AG04449 (cell line): ENCODE data around the gene CD164.

Experiments
- CTCF ChIA-PET: fragments of 350-600 bp; formaldehyde crosslinking; extraction: SDS; loops from one replicate; lab custom pipeline; 2021; ENCODE audit warnings: antibody characterized with exemption; lab: Yijun Ruan, JAX
- POLR2A ChIA-PET: fragments of 400-600, 350-600 bp; formaldehyde crosslinking; extraction: SDS; loops from one replicate; lab custom pipeline; 2020; ENCODE audit warnings: antibody characterized with exemption, inconsistent platforms; lab: Yijun Ruan, JAX
- DNase-seq: peaks from one replicate; pipeline ENCODE4 v3.0.0-alpha.2; 2010; ENCODE audit warnings: low read depth, low spot score
- H3K4me3 ChIP-seq: 2 replicates; pipeline ENCODE4 v1.5.1; 2011; ENCODE audit warnings: low read depth, mild to moderate bottlenecking, control low read depth, low read length
- CTCF ChIP-seq: IDR thresholded peaks from one replicate; pipeline ENCODE4 v1.5.1; 2011; ENCODE audit warnings: mild to moderate bottlenecking, moderate library complexity, low read length, control low read depth, inconsistent platforms; ENCODE audit not compliant: insufficient read depth; ENCODE audit errors: missing control alignments

The CD164 gene

DNA sequence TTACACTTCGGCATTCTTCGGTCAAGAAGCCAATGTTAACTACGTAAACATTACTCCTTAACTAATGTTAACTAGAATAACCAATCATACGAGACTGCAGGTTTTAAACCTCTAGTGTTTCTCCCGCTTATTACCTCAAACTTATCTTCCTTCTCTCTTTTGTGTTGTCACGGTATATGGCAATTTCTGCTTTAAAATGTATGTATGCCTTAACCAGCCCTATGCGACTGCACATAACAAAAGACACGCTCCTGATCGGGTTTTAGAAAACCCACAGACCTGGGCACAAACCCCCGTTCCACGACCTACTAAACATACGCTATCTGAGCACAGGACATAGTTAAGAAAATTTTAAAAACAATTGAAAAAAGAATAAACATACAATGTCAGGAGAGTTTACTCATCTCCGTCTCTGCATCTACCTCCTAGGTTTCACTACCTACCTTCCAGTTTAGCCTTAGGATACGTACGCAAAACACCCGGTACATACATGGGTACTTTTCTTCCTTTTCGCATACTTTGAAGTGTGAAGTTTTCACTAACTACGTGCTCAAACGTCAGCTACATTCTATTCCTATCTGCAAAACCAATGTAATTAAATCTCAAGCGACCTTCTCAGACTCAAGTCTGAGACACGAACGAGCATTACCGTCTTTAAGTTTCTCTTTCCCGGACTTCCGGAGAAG is 1.1 kb downstream of the CD164 start:
- POLR2A ChIA-PET = interaction anchor here (2.1 kb wide), 1 partner anchor 60 kb away, joined by 7 read pairs; the partner anchor contains the start of gene SMPD2
- H3K4me3 ChIP-seq = peak overlapping the region; percentile 93
- CTCF ChIA-PET = interaction anchor here (6.0 kb wide), 1 partner anchor 194 kb away, joined by 137 read pairs; no protein-coding TSS in a partner anchor
- TF ChIP-seq CTCF = no peak
- no peak for DNase-seq

- POLR2A ChIA-PET = no interaction called here
- CTCF ChIA-PET = no interaction called here
- DNase-seq = peak; percentile 46
- TF ChIP-seq CTCF = no peak
- peak overlapping the region; percentile 93 for H3K4me3 ChIP-seq
These were observed 2.6 kb downstream of the CD164 start for GRCh38 chr6:109379711-109380110.

GRCh38 chr6:109377717-109378116 is 4.5 kb downstream of the CD164 start:
- no peak for TF ChIP-seq CTCF

DNA sequence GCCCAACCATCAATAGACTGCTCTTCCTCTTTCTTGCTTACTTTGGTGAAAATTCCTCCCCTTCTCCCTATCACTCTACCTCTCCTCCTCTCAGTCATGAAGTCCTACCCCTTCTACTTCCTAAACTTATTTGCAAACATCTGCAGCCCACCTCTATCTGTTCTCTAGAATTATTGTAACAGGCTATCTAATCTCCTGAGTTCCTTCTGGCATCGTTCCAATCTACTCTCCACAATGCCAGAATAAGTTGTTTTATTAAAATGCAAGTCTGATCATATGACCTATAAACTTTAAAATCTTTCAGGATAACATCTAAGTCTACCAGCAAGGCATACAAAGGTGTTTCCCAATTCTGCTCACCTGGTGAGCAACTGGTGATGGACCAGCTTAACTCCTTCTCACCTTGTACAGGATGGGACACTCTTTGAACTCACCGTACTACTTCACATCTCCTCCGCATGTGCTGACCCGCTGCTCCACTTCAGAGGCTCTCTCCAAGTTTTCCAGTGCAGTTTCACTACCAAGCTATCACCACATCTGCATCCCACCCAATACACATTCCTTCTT is 7.9 kb downstream of the CD164 start:
- no peak for DNase-seq
- TF ChIP-seq CTCF = no peak
- ChIA-PET CTCF (interaction anchor here (0.9 to 2.2 kb wide), 2 partner anchors 9 to 11 kb away, joined by 3 to 9 read pairs; no protein-coding TSS in a partner anchor), POLR2A (interaction anchor here (0.6 kb wide), 1 partner anchor 18 kb away, joined by 3 read pairs; no protein-coding TSS in a partner anchor)
- H3K4me3 ChIP-seq = no peak overlapping the region

More at GRCh38 chr6:109377717-109378116, 4.5 kb downstream of the CD164 start:
- no peak overlapping the region for H3K4me3 ChIP-seq
- CTCF ChIA-PET = interaction anchor here (0.9 to 1.6 kb wide), 2 partner anchors 15 to 190 kb away, joined by 3 to 7 read pairs; no protein-coding TSS in a partner anchor
- POLR2A ChIA-PET = no interaction called here
- DNase-seq = no peak

- CTCF ChIA-PET = interaction anchor here (0.9 to 2.2 kb wide), 3 partner anchors 10 to 186 kb away, joined by 3 to 9 read pairs (median 7); no protein-coding TSS in a partner anchor
- no peak for DNase-seq
- no peak overlapping the region for H3K4me3 ChIP-seq
- no peak for TF ChIP-seq CTCF
- POLR2A ChIA-PET = interaction anchor here (1.3 kb wide), 1 partner anchor 9 kb away, joined by 3 read pairs; the partner anchor contains the start of gene CD164
These were observed 8.5 kb downstream of the CD164 start for GRCh38 chr6:109373762-109374161.

GRCh38 chr6:109373331-109373730 is 8.9 kb downstream of the CD164 start:
- DNase-seq = no peak
- no peak for TF ChIP-seq CTCF
- POLR2A ChIA-PET = interaction anchor here (0.6 to 1.3 kb wide), 2 partner anchors 9 to 11 kb away, joined by 3 to 4 read pairs; partner anchors contain the start of gene CD164
- CTCF ChIA-PET = interaction anchor here (1.9 to 2.2 kb wide), 2 partner anchors 10 to 185 kb away, joined by 7 to 9 read pairs; no protein-coding TSS in a partner anchor
- H3K4me3 ChIP-seq = no peak overlapping the region
